ENCODE results near the gene CNOT2. TPM values are rescaled to one million over a fixed set of nuclear protein-coding genes. Genes with fewer than 3 reads are reported as not detected.

Gene CNOT2
- polyA plus RNA-seq, 1 experiment = 56.9 TPM

- ChIA-PET CTCF (interaction anchor here (0.8 kb wide), 1 partner anchor 9 kb away, joined by 4 read pairs; no protein-coding TSS in a partner anchor), POLR2A (no interaction called here)
- no peaks in the 10 kb centered on the region for H3K36me3 ChIP-seq (ENCODE audit: control insufficient read depth, insufficient read depth, low read length)
- no peak for TF ChIP-seq CTCF (IDR thresholded peaks at IDR 0.05; ENCODE audit: insufficient read depth, low read depth, low read length)
- H3K4me3 ChIP-seq (ENCODE audit: low read depth, low read length) = no peak overlapping the region
- H3K27me3 ChIP-seq (ENCODE audit: control insufficient read depth, insufficient read depth, low read length) = no peaks in the 10 kb centered on the region
- DNase-seq (ENCODE audit: low read depth) = peak; percentile 52
Measured at GRCh38 chr12:70393787-70394499, 150.7 kb downstream of the CNOT2 start.

DNA sequence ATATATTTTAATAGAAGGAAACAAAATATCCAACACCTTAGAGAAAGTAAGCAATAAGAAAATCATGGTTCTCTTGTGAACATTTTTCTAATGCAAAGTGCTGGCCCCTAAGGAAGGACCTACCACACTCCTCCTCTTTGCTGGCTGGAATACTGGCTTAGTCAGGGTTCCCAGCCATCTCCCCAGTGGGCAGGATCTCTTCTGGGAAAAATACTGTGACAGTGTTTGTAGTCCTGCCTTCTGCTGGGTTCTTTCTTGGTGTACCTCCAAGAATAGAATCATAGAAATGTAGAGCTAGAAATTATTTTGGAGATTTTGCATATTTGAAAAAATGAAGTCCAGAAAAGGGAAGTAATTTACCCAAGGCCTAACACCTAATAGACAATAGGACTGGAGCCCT is 154.8 kb downstream of the CNOT2 start:
- DNase-seq (ENCODE audit: low read depth) = no peak
- H3K36me3 ChIP-seq (ENCODE audit: control insufficient read depth, insufficient read depth, low read length) = no peaks in the 10 kb centered on the region
- ChIA-PET POLR2A (no interaction called here), CTCF (no interaction called here)
- TF ChIP-seq CTCF (IDR thresholded peaks at IDR 0.05; ENCODE audit: insufficient read depth, low read depth, low read length) = no peak
- H3K4me3 ChIP-seq (ENCODE audit: low read depth, low read length) = no peak overlapping the region
- no peaks in the 10 kb centered on the region for H3K27me3 ChIP-seq (ENCODE audit: control insufficient read depth, insufficient read depth, low read length)

DNA sequence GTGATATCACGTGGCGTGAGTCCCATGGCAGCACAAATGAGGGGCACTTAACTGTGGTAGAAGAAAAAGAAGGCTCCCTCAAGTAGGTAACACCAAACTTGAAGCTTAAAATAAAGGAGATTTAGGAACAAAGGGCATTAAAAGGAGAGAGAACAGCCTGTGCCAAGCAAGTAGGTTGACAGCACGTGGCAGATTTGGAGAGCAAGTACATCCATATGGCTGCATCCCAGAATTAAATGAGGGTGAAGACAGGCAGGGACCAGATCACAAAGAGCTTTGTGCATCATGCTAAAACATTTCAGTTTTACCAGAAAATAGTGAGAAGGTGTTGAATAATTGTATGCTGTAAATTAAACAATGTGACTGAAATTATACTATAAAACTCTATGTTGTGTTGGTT is 155.6 kb downstream of the CNOT2 start:
- CTCF ChIA-PET = no interaction called here

DNA sequence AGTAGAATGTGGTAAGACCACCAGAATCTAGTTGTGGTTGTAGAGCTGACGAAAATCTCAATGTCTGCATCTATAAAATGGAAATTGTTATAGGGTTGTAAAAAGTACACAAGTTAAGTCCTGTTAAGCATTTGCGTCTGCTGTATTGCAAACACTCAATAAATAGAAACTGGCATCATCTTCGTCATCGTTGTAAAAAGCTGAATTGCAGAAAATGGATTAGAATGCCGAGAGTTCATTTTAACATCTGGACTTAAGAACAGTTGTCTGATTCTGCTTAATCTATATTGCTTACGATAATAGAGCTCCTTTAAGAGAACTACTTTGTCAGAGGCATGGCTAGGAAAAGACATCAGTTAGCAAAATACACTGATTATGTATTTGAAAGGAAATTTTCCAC is 156.1 kb downstream of the CNOT2 start:
- H3K36me3 ChIP-seq (ENCODE audit: control insufficient read depth, insufficient read depth, low read length) = no peaks in the 10 kb centered on the region
- ChIA-PET POLR2A (no interaction called here), CTCF (no interaction called here)
- no peak overlapping the region for H3K4me3 ChIP-seq (ENCODE audit: low read depth, low read length)
- no peaks in the 10 kb centered on the region for H3K27me3 ChIP-seq (ENCODE audit: control insufficient read depth, insufficient read depth, low read length)
- DNase-seq (ENCODE audit: low read depth) = no peak
- no peak for TF ChIP-seq CTCF (IDR thresholded peaks at IDR 0.05; ENCODE audit: insufficient read depth, low read depth, low read length)

More for the DNA sequence above, 155.6 kb downstream of the CNOT2 start:
- H3K27me3 ChIP-seq (ENCODE audit: control insufficient read depth, insufficient read depth, low read length) = no peaks in the 10 kb centered on the region
- no peak for DNase-seq (ENCODE audit: low read depth)
- POLR2A ChIA-PET = no interaction called here
- H3K36me3 ChIP-seq (ENCODE audit: control insufficient read depth, insufficient read depth, low read length) = no peaks in the 10 kb centered on the region
- TF ChIP-seq CTCF (IDR thresholded peaks at IDR 0.05; ENCODE audit: insufficient read depth, low read depth, low read length) = no peak
- H3K4me3 ChIP-seq (ENCODE audit: low read depth, low read length) = no peak overlapping the region

DNA sequence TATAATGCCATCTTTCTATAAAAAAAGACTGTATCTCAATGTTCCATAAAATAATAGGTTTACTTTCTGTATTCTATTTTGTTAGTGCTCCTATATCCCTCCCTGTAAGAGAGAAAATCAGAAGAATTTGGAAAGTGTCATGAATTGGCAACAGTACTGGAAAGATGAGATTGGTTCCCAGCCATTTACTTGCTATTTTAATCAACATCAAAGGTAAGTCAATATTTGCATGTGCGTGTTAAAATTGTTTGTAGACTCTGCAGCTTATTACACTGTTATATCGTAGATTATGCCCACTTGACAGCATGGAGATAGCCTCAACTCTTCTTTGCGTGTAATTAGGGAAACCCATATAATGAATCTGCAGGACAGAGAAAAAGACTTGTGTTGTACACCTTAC is 156.9 kb downstream of the CNOT2 start:
- Histone ChIP-seq H3K27me3 (ENCODE audit: control insufficient read depth, insufficient read depth, low read length) (no peaks in the 10 kb centered on the region), H3K36me3 (ENCODE audit: control insufficient read depth, insufficient read depth, low read length) (no peaks in the 10 kb centered on the region), H3K4me3 (ENCODE audit: low read depth, low read length) (no peak overlapping the region)
- ChIA-PET CTCF (no interaction called here), POLR2A (no interaction called here)
- no peak for DNase-seq (ENCODE audit: low read depth)
- TF ChIP-seq CTCF (IDR thresholded peaks at IDR 0.05; ENCODE audit: insufficient read depth, low read depth, low read length) = no peak

Data from BJ (cell line).